ENCODE data around the gene OR10G4. TPM values are rescaled to one million over a fixed set of nuclear protein-coding genes. Genes with fewer than 3 reads are reported as not detected.

The OR10G4 gene
- not detected for total RNA-seq

GRCh38 chr11:124012697-124013096 is at the start of gene OR10G4:
Gene OR10G4, plus strand, starts transcription at chr11:124012997. Its CDS starts 2,578 bp downstream, at chr11:124015575.
- no peaks in the 10 kb centered on the region for H3K4me1 ChIP-seq
- H3K27ac ChIP-seq = no peak within 1 kb of the TSS
- DNase-seq (ENCODE audit: low spot score in 2 of 2) = no peak
- WGBS, 2 donors = 75 to 88% methylated on average over 2 of the region's 2 CpGs
- no peaks in the 10 kb centered on the region for H3K36me3 ChIP-seq
- TF ChIP-seq CTCF (IDR thresholded peaks at IDR 0.05) (no peak), POLR2A (IDR thresholded peaks at IDR 0.05) (no peak)
- H3K4me3 ChIP-seq = no peak within 1 kb of the TSS
- no peaks in the 10 kb centered on the region for H3K27me3 ChIP-seq
- H3K9me3 ChIP-seq = no peaks in the 10 kb centered on the region

DNA sequence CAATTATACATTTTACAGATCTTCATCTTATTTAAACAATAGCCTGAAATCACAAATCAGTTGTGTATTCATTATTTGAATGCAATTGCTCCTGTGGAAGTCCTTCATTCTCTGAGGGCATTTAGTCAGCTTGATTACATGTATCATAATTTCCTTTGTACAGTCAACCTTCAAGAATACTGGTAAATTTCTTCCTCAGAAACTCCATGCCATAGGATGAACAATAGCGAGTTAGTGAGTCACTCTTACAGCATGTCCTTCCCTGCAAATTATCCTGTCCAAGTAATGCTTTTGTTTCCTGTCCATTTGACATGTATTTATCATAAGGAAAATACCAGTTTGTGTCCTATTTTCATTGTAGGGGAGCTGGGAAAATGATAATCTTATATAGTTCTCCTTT is 39.0 kb upstream of the OR10G4 start:
- H3K27ac ChIP-seq = no peak overlapping the region
- no peak overlapping the region for H3K4me3 ChIP-seq
- H3K27me3 ChIP-seq = no peaks in the 10 kb centered on the region
- 73 to 77% methylated on average over 1 of the region's 1 CpG for WGBS, 2 donors
- no peaks in the 10 kb centered on the region for H3K36me3 ChIP-seq
- TF ChIP-seq POLR2A (IDR thresholded peaks at IDR 0.05) = no peak
- H3K4me1 ChIP-seq = no peaks in the 10 kb centered on the region
- DNase-seq (ENCODE audit: low spot score in 2 of 2) = no peak
- peaks cover 0 to 10% (median 2%) of the 10 kb centered on the region in 4 donors for H3K9me3 ChIP-seq

GRCh38 chr11:123976770-123977560 is 35.8 kb upstream of the OR10G4 start:
- no peaks in the 10 kb centered on the region for H3K27me3 ChIP-seq
- H3K9me3 ChIP-seq = no peaks in the 10 kb centered on the region
- H3K4me1 ChIP-seq = no peaks in the 10 kb centered on the region
- TF ChIP-seq CTCF (IDR thresholded peaks at IDR 0.05) = no peak
- H3K36me3 ChIP-seq = no peaks in the 10 kb centered on the region
- WGBS, 2 donors = 88 to 89% methylated on average over 18 of the region's 18 CpGs
- no peak overlapping the region for H3K27ac ChIP-seq
- no peak overlapping the region for H3K4me3 ChIP-seq
- no peak for DNase-seq (ENCODE audit: low spot score in 2 of 2)

DNA sequence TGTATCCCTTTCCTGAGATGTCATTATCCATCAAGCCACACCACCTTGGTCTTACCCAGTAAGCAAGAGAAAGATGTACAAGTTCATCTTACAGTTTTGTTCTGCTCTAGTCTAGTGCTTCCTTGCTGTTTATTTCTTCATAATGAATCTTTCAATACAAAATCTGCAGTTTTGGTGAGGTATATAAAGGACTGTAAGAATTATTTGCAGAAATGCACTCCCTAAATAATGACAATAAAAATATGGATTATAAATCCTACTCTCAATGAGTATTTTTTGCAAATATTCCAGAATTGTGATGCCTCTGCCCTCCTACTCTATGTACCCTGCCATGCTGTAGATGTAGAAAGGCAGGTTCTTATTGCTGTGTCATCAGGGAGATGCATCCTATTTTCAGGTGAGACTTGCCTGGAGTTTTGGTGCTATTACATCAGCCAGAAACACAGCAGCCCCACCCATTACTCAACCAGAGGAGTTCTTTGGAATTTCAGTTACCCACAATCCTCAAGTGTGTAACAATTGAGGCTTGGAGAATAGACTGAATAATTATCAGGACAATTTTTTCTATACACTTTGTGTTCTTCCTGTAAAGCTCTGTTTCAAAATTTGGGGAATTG is 35.0 kb upstream of the OR10G4 start, which contains the start of gene OR10S1:
TSS of gene OR10S1 (minus strand) at position 51 of the 617 bp plus-strand sequence. CDS start 117 bp downstream, outside the sequence.
- H3K27me3 ChIP-seq = no peaks in the 10 kb centered on the region
- peaks cover 0 to 5% (median 0%) of the 10 kb centered on the region in 4 donors for H3K9me3 ChIP-seq
- TF ChIP-seq CTCF (IDR thresholded peaks at IDR 0.05) (no peak), POLR2A (IDR thresholded peaks at IDR 0.05) (no peak), EP300 (IDR thresholded peaks at IDR 0.05) (no peak)
- no peaks in the 10 kb centered on the region for H3K4me1 ChIP-seq
- DNase-seq (ENCODE audit: low spot score in 2 of 2) = no peak
- H3K4me3 ChIP-seq = no peak within 1 kb of the TSS
- no peak within 1 kb of the TSS for H3K27ac ChIP-seq
- no peaks in the 10 kb centered on the region for H3K36me3 ChIP-seq

GRCh38 chr11:123979311-123979710 is 33.5 kb upstream of the OR10G4 start:
- H3K9me3 ChIP-seq = peaks cover 0 to 11% (median 0%) of the 10 kb centered on the region in 4 donors
- DNase-seq (ENCODE audit: low spot score in 2 of 2) = no peak
- H3K4me3 ChIP-seq = no peak overlapping the region
- TF ChIP-seq POLR2A (IDR thresholded peaks at IDR 0.05) = no peak
- TF ChIP-seq EP300 (IDR thresholded peaks at IDR 0.05) = no peak
- no peak for TF ChIP-seq CTCF (IDR thresholded peaks at IDR 0.05)
- H3K4me1 ChIP-seq = no peaks in the 10 kb centered on the region
- 72 to 89% methylated on average over 5 of the region's 5 CpGs for WGBS, 2 donors
- H3K27ac ChIP-seq = no peak overlapping the region
- no peaks in the 10 kb centered on the region for H3K36me3 ChIP-seq
- H3K27me3 ChIP-seq = no peaks in the 10 kb centered on the region

Measured in tibial nerve (tissue), 4 donors.